Measurements from ENCODE around the gene ATP6V0B. TPM values are rescaled to one million over a fixed set of nuclear protein-coding genes. Genes with fewer than 3 reads are reported as not detected.

The ATP6V0B gene
- total and polyA plus RNA-seq, 9 of the 15 experiments (the other 6 are each of a cell fraction or from before 2014, with no cell fraction given): 137 to 328 (median 220) TPM

DNA sequence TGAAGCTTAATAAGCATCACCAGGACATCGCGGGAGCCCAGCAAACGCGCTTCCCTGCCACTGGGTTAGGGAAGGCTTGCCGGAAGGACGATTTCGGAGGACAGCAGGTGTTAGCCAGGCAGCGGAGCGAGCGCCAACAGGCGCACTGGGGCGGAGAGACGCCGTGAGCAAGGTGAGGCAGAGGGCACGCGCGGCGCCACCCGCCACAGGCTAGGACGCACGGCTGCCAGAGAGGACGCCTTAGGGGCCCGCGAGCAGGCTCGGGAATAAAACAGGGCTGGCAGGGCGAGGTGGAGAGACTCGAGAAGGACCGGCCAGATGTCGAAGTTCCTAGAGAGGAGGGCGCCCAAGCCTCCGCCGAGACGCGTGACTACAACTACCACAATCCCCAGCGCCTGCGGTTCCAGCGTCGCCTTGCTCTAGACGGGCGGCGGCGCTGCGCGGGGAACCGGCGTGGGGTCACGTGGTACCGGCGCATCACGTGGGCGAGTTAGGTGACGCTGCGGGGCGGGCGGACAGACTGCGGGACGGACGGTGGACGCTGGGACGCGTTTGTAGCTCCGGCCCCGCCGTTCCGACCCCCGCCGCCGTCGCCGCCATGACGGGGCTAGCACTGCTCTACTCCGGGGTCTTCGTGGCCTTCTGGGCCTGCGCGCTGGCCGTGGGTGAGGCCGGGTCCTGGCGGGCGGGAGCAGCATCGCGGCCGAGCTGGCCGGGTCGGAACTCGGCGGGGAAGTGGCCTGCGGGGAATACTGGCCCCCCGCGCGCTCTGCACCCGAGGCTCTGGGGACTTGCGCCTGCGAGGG, at the start of gene ATP6V0B (continued):
- TF ChIP-seq, protein P1, sequence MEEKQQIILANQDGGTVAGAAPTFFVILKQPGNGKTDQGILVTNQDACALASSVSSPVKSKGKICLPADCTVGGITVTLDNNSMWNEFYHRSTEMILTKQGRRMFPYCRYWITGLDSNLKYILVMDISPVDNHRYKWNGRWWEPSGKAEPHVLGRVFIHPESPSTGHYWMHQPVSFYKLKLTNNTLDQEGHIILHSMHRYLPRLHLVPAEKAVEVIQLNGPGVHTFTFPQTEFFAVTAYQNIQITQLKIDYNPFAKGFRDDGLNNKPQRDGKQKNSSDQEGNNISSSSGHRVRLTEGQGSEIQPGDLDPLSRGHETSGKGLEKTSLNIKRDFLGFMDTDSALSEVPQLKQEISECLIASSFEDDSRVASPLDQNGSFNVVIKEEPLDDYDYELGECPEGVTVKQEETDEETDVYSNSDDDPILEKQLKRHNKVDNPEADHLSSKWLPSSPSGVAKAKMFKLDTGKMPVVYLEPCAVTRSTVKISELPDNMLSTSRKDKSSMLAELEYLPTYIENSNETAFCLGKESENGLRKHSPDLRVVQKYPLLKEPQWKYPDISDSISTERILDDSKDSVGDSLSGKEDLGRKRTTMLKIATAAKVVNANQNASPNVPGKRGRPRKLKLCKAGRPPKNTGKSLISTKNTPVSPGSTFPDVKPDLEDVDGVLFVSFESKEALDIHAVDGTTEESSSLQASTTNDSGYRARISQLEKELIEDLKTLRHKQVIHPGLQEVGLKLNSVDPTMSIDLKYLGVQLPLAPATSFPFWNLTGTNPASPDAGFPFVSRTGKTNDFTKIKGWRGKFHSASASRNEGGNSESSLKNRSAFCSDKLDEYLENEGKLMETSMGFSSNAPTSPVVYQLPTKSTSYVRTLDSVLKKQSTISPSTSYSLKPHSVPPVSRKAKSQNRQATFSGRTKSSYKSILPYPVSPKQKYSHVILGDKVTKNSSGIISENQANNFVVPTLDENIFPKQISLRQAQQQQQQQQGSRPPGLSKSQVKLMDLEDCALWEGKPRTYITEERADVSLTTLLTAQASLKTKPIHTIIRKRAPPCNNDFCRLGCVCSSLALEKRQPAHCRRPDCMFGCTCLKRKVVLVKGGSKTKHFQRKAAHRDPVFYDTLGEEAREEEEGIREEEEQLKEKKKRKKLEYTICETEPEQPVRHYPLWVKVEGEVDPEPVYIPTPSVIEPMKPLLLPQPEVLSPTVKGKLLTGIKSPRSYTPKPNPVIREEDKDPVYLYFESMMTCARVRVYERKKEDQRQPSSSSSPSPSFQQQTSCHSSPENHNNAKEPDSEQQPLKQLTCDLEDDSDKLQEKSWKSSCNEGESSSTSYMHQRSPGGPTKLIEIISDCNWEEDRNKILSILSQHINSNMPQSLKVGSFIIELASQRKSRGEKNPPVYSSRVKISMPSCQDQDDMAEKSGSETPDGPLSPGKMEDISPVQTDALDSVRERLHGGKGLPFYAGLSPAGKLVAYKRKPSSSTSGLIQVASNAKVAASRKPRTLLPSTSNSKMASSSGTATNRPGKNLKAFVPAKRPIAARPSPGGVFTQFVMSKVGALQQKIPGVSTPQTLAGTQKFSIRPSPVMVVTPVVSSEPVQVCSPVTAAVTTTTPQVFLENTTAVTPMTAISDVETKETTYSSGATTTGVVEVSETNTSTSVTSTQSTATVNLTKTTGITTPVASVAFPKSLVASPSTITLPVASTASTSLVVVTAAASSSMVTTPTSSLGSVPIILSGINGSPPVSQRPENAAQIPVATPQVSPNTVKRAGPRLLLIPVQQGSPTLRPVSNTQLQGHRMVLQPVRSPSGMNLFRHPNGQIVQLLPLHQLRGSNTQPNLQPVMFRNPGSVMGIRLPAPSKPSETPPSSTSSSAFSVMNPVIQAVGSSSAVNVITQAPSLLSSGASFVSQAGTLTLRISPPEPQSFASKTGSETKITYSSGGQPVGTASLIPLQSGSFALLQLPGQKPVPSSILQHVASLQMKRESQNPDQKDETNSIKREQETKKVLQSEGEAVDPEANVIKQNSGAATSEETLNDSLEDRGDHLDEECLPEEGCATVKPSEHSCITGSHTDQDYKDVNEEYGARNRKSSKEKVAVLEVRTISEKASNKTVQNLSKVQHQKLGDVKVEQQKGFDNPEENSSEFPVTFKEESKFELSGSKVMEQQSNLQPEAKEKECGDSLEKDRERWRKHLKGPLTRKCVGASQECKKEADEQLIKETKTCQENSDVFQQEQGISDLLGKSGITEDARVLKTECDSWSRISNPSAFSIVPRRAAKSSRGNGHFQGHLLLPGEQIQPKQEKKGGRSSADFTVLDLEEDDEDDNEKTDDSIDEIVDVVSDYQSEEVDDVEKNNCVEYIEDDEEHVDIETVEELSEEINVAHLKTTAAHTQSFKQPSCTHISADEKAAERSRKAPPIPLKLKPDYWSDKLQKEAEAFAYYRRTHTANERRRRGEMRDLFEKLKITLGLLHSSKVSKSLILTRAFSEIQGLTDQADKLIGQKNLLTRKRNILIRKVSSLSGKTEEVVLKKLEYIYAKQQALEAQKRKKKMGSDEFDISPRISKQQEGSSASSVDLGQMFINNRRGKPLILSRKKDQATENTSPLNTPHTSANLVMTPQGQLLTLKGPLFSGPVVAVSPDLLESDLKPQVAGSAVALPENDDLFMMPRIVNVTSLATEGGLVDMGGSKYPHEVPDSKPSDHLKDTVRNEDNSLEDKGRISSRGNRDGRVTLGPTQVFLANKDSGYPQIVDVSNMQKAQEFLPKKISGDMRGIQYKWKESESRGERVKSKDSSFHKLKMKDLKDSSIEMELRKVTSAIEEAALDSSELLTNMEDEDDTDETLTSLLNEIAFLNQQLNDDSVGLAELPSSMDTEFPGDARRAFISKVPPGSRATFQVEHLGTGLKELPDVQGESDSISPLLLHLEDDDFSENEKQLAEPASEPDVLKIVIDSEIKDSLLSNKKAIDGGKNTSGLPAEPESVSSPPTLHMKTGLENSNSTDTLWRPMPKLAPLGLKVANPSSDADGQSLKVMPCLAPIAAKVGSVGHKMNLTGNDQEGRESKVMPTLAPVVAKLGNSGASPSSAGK (IDR thresholded peaks at IDR 0.05): peak; percentile 74
- 0 out of 2 replicates have a peak, but pooled peaks have one; percentile 11 for TF ChIP-seq ZNF668 (CRISPR knock-in tag; IDR thresholded peaks at IDR 0.05)
- peak; percentile 61; the same call in 1 of the 2 replicates for TF ChIP-seq ZNF644 (tag; IDR thresholded peaks at IDR 0.05; ENCODE audit: low read depth)
- no peak for TF ChIP-seq ARID2 (IDR thresholded peaks at IDR 0.05)
- peak; percentile 75 to 85 for TF ChIP-seq FOXK2 (conservative IDR thresholded peaks at IDR 0.05 in 1 of 2, IDR thresholded peaks at IDR 0.05 in 1 of 2; ENCODE audit: low read depth in 2 of 2)
- TF ChIP-seq, protein P2, sequence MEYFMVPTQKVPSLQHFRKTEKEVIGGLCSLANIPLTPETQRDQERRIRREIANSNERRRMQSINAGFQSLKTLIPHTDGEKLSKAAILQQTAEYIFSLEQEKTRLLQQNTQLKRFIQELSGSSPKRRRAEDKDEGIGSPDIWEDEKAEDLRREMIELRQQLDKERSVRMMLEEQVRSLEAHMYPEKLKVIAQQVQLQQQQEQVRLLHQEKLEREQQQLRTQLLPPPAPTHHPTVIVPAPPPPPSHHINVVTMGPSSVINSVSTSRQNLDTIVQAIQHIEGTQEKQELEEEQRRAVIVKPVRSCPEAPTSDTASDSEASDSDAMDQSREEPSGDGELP (CRISPR knock-in tag; IDR thresholded peaks at IDR 0.05; ENCODE audit: borderline replicate concordance): peak; percentile 87
- TF ChIP-seq, protein P3, sequence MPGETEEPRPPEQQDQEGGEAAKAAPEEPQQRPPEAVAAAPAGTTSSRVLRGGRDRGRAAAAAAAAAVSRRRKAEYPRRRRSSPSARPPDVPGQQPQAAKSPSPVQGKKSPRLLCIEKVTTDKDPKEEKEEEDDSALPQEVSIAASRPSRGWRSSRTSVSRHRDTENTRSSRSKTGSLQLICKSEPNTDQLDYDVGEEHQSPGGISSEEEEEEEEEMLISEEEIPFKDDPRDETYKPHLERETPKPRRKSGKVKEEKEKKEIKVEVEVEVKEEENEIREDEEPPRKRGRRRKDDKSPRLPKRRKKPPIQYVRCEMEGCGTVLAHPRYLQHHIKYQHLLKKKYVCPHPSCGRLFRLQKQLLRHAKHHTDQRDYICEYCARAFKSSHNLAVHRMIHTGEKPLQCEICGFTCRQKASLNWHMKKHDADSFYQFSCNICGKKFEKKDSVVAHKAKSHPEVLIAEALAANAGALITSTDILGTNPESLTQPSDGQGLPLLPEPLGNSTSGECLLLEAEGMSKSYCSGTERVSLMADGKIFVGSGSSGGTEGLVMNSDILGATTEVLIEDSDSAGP (CRISPR knock-in tag; IDR thresholded peaks at IDR 0.05): peak; percentile 82
- peak; percentile 62 for TF ChIP-seq POLR2AphosphoS5 (IDR thresholded peaks at IDR 0.05; ENCODE audit: control insufficient read depth, insufficient read depth, low read depth, low read length)
- 0 out of 2 replicates have a peak, but pooled peaks have one; percentile 43 for TF ChIP-seq KLF6 (CRISPR knock-in tag; IDR thresholded peaks at IDR 0.05; ENCODE audit: borderline replicate concordance)
- TF ChIP-seq, protein P4, sequence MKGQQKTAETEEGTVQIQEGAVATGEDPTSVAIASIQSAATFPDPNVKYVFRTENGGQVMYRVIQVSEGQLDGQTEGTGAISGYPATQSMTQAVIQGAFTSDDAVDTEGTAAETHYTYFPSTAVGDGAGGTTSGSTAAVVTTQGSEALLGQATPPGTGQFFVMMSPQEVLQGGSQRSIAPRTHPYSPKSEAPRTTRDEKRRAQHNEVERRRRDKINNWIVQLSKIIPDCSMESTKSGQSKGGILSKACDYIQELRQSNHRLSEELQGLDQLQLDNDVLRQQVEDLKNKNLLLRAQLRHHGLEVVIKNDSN (CRISPR knock-in tag; IDR thresholded peaks at IDR 0.05): peak; percentile 100

All from K562 (cell line).